Posterior vena cava (tissue), 2 donors: Measurements from ENCODE around the gene ZNF683. TPM values are rescaled to one million over a fixed set of nuclear protein-coding genes. Genes with fewer than 3 reads are reported as not detected.
"Not testable (repeated sequence)": the region's sequence is repeated elsewhere in the genome, so short reads cannot be mapped to it uniquely, and the experiment has no call there.

Source experiments
- DNase-seq: peaks from one replicate; pipeline ENCODE4 v3.0.0-alpha.2; 2020; ENCODE audit warnings: low spot score
- intact Hi-C, 2 donors: fragments of 100-400 bp; cut with DNase I; formaldehyde crosslinking; loops; one replicate each; pipeline versions ENCODE4 v1.14.1 to v1.14.2; 2022 to 2023
- total RNA-seq, 2 donors: library from RNA; stranded (reverse); fragmentation: NEBNext Ultra II Directional; extraction: Animal tissue kit (Norgen Biotek cat#: 25700); gene quantifications; one replicate each; pipeline ENCODE4 v1.2.1, GENCODE V29; 2021
- donor health status: DM: yes; HTN: yes; CAD: no.
- donor health status: DM: yes; HTN: yes; CAD: no.

ZNF683 gene
- total RNA-seq, 2 donors from 2014 or later, result not detected

- intact Hi-C loops, result loop anchor here in 1 of 2 donors (1.0 kb wide), 1 partner anchor 14 kb away; no protein-coding TSS in a partner anchor
- DNase-seq, result no peak
Measured at GRCh38 chr1:26346274-26347033, 26.1 kb downstream of the ZNF683 start.

DNA sequence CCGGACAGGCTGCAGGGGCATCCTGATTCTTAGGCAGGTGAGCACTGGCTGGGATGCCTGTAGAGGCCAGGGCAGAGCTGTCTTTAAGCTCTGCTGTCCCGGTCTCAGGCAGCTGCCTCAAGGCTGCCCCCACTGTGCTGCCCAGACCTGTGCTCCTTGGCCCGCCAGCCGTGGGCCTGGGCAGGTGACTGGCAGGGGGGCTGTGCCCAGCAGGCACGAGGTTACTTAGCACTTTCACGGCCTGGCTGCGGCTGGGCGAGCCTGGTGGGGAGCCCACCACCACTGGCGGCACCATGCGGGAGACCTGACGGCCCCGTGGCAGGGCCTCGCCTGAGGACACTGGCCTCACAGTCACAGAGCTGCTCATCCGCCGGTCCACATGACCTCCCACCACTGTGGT, 26.8 kb downstream of the ZNF683 start:
- intact Hi-C loops, result no loop called here
- DNase-seq, result no peak

DNA sequence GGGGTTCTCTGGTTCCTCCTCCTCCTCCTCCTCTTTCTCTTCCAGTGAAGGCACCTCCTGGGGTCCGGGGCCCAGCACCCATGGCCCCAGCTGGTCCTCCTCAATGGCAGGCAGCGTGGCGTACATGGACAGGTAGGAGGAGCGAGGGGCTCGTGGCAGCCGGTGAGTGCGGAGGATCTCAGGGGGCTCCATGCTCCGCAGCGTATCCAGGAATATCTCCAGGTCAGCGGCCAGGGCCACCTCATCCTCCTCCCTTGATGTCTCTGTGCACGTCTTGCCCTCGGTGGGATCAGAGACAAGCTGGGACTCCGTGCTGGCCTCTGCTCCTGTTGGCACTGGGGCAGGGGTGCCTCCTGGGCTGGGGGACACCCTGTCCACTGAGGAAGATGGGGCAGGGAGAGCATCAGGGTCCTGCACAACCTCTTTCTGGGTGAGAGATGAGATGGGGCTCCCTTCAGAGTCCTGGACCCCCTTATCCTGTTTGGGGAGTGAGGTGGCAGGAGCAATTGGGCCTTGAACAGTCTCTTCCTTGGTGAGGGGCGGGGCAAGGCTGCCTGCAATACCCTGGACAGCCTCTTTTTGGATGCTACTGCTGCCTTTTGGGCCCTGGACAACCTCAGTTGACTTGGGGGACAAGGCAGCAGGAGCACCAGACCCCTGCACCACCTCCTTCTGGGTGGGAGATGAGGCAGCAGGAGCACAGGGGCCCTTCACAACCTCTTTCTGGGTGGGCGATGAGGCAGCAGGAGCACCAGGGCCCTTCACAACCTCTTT, 28.2 kb downstream of the ZNF683 start:
- no peak for DNase-seq
- intact Hi-C loops, result no loop called here

DNA sequence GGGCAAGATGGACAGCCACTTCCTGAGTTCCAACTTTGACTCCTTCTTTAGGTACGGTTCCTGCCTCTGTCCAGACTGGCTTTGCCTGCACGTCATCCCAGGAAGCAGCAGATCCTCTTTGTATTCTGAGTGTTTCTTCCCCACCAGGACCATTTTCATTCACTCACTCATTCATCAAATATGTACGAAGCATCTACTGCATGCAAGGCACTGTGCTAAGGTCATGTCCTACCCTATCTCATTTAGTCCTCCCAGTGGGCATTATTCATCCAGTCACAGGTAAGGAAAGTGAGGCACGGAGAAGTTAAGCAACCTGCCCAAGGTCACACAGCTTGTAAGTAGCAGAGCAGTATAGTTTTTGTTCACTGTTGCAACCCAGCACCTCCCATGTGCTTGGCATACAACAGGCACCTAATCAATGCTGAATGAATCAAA, 32.5 kb downstream of the ZNF683 start:
- DNase-seq, result no peak
- intact Hi-C loops, result no loop called here

- no peak for DNase-seq
- intact Hi-C loops, result no loop called here
Measured at GRCh38 chr1:26338670-26339069, 33.9 kb downstream of the ZNF683 start.

DNA sequence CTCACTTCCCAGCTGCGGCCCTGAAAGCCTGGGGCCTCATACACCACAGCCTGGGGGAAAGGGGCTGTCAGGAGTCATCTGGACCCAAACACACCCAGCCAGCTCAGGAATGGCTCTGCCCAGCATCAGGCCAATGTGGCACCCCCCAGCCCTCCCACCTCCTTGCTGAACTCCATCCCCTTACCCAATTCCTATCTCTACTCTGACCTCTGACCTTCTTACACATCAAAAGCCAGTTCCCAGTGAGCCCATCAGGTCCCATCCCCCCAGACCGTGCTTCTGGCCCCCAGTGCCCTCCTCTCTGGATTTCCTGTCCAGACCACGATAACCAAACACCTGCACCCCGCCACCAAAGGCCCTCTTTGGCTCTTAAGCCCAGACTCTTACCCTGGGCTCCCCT, 34.9 kb downstream of the ZNF683 start:
- intact Hi-C loops, result no loop called here
- DNase-seq, result no peak

- intact Hi-C loops, result no loop called here
- no peak for DNase-seq
Measured at GRCh38 chr1:26337206-26337535, 35.4 kb downstream of the ZNF683 start.

DNA sequence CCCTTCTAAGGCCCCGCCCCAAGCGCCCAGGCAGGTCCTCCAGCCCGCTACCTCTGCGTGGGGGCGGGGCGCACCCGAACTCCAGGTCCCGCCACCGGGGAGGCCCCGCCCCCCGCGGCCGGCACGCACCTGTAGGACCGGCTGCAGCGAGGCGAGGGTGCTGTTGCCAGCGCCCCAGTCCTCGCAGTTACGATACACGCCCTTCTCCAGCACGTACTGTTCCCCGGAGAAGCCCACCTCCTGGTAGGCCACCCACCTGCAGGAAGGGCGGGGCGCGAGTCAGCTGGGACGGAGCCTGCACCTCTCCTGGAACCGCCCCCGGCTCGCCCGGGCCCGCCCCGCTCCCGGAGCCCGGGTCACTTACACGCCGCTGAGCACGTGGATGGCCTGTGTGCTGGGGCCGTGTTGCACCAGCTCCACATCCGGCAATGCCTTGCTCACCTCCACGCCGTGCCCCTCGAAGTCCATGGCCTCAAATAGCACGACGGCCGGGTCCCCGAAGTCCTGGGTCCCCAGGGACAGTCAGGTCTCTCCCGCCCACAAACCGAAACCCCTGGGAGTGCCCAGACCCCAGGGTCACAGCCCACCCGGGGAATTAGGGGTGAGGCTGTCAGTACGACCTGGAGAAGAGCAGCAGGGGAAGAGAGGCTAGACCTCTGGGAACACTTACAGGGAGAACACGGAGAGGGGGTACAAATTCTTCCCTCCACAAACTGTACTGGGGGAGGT, 35.9 kb downstream of the ZNF683 start:
- peak; percentile 83 for DNase-seq
- intact Hi-C loops, result no loop called here

GRCh38 chr1:26335774-26336476, 36.6 kb downstream of the ZNF683 start:
- DNase-seq, result peak; percentile 85
- intact Hi-C loops, result no loop called here

GRCh38 chr1:26333312-26333711, 39.2 kb downstream of the ZNF683 start:
- DNase-seq, intact Hi-C loops: not testable (repeated sequence)

DNA sequence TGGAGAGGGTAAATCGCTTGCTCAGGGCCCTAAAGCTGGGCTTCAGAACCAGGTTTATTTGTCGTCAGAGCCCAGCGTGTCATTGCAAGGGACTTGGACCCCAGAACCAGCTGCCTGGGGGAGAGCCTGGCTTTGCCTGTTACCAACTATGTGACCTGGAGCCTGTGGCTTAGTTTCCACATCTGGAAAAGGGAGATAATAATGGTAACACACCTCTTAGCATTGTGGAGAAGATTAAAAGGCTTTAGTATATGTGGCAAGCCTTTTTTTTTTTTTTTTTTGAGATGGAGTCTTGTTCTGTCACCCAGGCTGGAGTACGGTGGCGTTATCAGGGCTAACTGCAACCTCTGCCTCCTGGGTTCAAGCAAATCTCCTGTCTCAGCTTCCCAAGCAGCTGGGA, 42.3 kb downstream of the ZNF683 start:
- DNase-seq, result no peak
- intact Hi-C loops, result no loop called here

DNA sequence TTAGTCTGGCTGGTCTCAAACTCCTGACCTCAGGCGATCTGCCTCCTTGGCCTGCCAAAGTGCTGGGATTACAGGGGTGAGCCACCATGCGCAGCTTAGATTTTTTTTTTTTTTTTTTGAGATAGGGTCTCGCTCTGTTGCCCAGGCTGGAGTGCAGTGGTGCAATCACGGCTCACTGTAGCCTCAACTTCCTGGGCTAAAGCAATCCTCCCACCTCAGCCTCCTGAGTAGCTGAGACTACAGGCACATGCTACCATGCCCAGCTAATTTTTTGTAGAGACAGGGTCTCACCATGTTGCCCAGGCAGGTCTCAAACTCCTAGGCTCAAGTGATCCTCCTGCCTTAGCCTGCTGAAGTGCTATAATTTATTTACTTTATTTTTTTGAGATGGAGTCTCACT, 43.2 kb downstream of the ZNF683 start:
- DNase-seq, result not testable (repeated sequence)
- intact Hi-C loops, result loop anchor here in 1 of 2 donors (10.0 kb wide), 1 partner anchor 225 kb away; no protein-coding TSS in a partner anchor

- intact Hi-C loops, result loop anchor here in 1 of 2 donors (10.0 kb wide), 1 partner anchor 224 kb away; no protein-coding TSS in a partner anchor
- DNase-seq, result no peak
Measured at GRCh38 chr1:26328597-26328996, 44.0 kb downstream of the ZNF683 start.

GRCh38 chr1:26327956-26328362, 44.6 kb downstream of the ZNF683 start:
- intact Hi-C loops, result loop anchor here in 1 of 2 donors (10.0 kb wide), 1 partner anchor 223 kb away; no protein-coding TSS in a partner anchor
- DNase-seq, result no peak

- no peak for DNase-seq
- intact Hi-C loops, result loop anchor here (5.0 to 10.0 kb wide), 4 partner anchors 37 to 220 kb away; partner anchors contain the start of genes C1orf232 (in 1 of the 2) and ZNF593 (in 1 of the 2)
Measured at GRCh38 chr1:26324550-26324949, 48.0 kb downstream of the ZNF683 start.

DNA sequence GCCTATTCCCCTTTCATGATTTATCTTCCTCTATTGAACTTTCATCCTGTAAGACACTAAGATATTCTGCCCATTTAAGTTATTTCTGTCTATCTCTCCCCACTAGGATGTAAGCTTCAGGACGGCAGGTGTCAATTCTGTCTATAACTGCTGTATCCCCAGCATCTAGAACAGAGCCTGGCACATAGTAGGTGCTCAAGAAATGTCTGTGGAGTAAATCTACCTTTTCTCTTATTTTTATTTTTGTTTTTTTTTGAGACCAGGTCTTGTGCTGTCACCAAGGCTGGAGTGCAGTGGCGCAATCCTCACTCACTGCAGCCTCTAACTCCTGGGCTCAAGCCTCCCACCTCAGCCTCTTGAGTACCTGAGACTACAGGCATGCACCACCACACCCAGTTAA, 49.2 kb downstream of the ZNF683 start:
- DNase-seq, result no peak
- intact Hi-C loops, result loop anchor here (2.0 to 10.0 kb wide), 5 partner anchors 36 to 219 kb away; partner anchors contain the start of genes C1orf232 (in 1 of the 2) and ZNF593 (in 1 of the 2)

DNA sequence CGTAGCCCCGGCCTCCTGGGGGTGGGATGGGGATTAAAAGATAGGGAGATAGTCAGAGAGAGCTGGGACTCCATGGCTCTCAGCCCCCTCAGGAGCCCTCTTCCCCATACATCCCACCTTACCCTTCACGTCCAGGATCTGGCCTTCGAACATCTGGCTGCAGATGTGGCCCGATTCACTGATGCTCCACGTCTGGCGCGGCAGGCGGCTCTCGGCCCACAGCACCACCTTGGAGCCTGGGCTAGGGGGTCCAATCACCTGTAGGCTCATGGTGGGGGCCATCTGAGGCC, 50.6 kb downstream of the ZNF683 start:
- DNase-seq, result no peak
- intact Hi-C loops, result loop anchor here (2.0 to 10.0 kb wide), 5 partner anchors 35 to 217 kb away; partner anchors contain the start of genes C1orf232 (in 1 of the 2) and ZNF593 (in 1 of the 2)

- peak; percentile 98 for DNase-seq
- intact Hi-C loops, result loop anchor here (2.0 to 10.0 kb wide), 5 partner anchors 34 to 217 kb away; partner anchors contain the start of genes C1orf232 (in 1 of the 2) and ZNF593 (in 1 of the 2)
Measured at GRCh38 chr1:26321315-26322041, 51.1 kb downstream of the ZNF683 start.
